Brain microvascular endothelial cell (primary cell): ENCODE data around the gene STAG1.
"Not testable (repeated sequence)": the region's sequence is repeated elsewhere in the genome, so short reads cannot be mapped to it uniquely, and the experiment has no call there.

Source experiments
- DNase-seq: peaks from one replicate; pipeline ENCODE4 v3.0.0-alpha.2; 2020
- H3K27ac ChIP-seq: fragments of 250-450 bp; sonication (Bioruptor Pico); 2 replicates; pipeline ENCODE4 v1.5.1; 2020; ENCODE audit warnings: mild to moderate bottlenecking, moderate library complexity
- H3K27me3 ChIP-seq: fragments of 250-450 bp; sonication (Bioruptor Pico); replicated peaks from 2 replicates; pipeline ENCODE4 v1.5.1; 2020; ENCODE audit warnings: mild to moderate bottlenecking
- H3K36me3 ChIP-seq: fragments of 250-450 bp; sonication (Bioruptor Pico); replicated peaks from 2 replicates; pipeline ENCODE4 v1.5.1; 2020; ENCODE audit warnings: mild to moderate bottlenecking
- H3K4me3 ChIP-seq: 2 replicates; pipeline ENCODE4 v1.5.1; 2011; ENCODE audit warnings: low read depth, mild to moderate bottlenecking, control low read depth, low read length, moderate library complexity
- CTCF ChIP-seq: IDR thresholded peaks from 2 replicates; pipeline ENCODE4 v1.5.1; 2011; ENCODE audit warnings: low read depth, mild to moderate bottlenecking, moderate library complexity, low read length, control low read depth, inconsistent platforms; ENCODE audit errors: missing control alignments
- in situ Hi-C: cut with HindIII; loops from 2 replicates; pipeline ENCODE4 v1.10.0; 2017; ENCODE audit warnings: low sequenced_read_pairs, low pct_ligation_motif_present

The STAG1 gene

DNA sequence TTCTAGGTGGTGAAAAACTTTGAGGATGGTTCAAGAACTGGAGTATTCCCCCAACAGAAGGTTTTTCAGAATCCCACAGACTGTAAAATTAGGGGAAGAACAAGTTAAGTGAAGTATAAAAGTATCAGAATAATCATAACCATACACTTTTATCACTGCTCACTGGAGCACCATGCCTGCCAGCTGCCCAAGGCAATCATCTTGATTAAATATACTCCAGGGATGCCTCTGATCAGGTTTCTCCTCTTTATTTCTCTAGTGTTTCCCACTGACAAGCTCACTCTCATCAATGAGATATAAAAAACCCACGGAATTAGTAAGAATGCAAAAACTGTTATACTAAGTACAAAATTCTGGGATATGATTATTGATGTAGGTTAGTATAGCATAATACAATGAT, 108.0 kb downstream of the STAG1 start:
- H3K27me3 ChIP-seq, result no peaks in the 10 kb centered on the region
- in situ Hi-C loops, result no loop called here
- no peak for DNase-seq
- no peak for TF ChIP-seq CTCF
- no peak overlapping the region for H3K4me3 ChIP-seq
- no peak overlapping the region for H3K27ac ChIP-seq
- no peaks in the 10 kb centered on the region for H3K36me3 ChIP-seq

- H3K27ac ChIP-seq, H3K36me3 ChIP-seq, H3K4me3 ChIP-seq, in situ Hi-C loops, DNase-seq, H3K27me3 ChIP-seq: not testable (repeated sequence)
Measured at GRCh38 chr3:136643380-136643779, 108.8 kb downstream of the STAG1 start.

DNA sequence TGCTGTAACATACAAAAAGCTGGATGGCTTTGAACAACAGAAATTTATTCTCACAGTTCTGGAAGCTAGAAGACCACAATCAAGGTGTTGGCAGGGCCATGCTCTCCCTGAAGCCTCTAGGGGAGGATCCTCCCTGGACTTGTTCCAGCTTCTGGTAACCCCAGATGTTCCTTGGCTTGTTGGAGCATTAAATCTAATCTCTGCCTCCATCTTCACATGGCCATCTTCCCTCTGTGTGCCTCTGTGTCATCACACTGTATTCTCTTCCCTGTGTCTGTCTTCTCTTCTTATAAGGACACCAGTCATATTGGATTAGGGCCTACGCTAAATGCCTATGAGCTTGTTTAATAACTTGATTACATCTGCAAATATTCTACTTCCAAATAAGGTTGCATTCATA, 109.5 kb downstream of the STAG1 start:
- in situ Hi-C loops, result no loop called here
- DNase-seq, result no peak
- no peaks in the 10 kb centered on the region for H3K36me3 ChIP-seq
- H3K27ac ChIP-seq, result no peak overlapping the region
- H3K4me3 ChIP-seq, result no peak overlapping the region
- no peak for TF ChIP-seq CTCF
- no peaks in the 10 kb centered on the region for H3K27me3 ChIP-seq

DNA sequence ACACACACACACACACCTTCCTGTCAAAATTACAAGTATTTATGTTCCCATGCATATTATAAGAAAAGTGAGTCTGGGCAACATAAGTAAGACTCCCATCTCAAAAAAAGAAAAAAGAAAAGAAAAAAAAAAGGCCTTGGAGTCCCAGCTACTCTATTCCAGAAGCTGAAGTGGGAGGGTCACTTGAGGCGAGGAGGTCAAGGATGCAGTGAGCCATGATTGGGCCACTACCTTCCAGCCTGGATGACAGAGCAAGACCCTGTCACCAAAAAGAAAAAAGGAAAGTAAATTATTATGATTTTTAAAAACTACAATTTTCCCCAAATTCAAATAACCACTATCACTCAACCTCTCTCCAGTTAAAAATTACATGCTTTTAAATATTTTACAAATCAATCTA, 113.1 kb downstream of the STAG1 start:
- in situ Hi-C loops, result no loop called here
- H3K27ac ChIP-seq, result no peak overlapping the region
- no peaks in the 10 kb centered on the region for H3K36me3 ChIP-seq
- no peak for TF ChIP-seq CTCF
- DNase-seq, result no peak
- H3K4me3 ChIP-seq, result no peak overlapping the region
- H3K27me3 ChIP-seq, result no peaks in the 10 kb centered on the region

DNA sequence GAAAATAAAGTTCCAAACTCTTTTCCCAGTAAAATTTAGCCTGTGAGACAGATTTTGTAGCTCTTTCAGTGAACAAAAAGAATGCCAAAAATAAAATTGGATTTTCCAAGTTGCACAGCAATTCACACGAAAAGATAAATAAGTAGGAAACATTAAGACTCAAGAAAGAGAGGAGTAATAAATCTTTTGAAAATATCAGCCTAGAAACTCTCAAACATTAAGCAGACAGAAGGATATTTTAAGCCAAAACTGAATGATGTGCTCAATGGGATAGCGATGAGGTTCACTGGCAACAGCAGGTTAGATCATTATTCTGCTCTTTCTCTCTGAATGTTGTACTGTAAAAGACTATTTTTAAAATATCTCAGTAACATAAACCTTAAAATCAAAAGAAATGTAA, 115.0 kb downstream of the STAG1 start:
- no peak for DNase-seq
- no peaks in the 10 kb centered on the region for H3K27me3 ChIP-seq
- no peak overlapping the region for H3K27ac ChIP-seq
- no peak for TF ChIP-seq CTCF
- in situ Hi-C loops, result no loop called here
- H3K36me3 ChIP-seq, result no peaks in the 10 kb centered on the region
- no peak overlapping the region for H3K4me3 ChIP-seq

GRCh38 chr3:136634821-136635220, 117.4 kb downstream of the STAG1 start:
- no peak for DNase-seq
- no peak for TF ChIP-seq CTCF
- H3K27me3 ChIP-seq, result no peaks in the 10 kb centered on the region
- no peak overlapping the region for H3K27ac ChIP-seq
- H3K36me3 ChIP-seq, result no peaks in the 10 kb centered on the region
- in situ Hi-C loops, result no loop called here
- no peak overlapping the region for H3K4me3 ChIP-seq
